ENCODE measurements around the gene DAB2IP.

DNA sequence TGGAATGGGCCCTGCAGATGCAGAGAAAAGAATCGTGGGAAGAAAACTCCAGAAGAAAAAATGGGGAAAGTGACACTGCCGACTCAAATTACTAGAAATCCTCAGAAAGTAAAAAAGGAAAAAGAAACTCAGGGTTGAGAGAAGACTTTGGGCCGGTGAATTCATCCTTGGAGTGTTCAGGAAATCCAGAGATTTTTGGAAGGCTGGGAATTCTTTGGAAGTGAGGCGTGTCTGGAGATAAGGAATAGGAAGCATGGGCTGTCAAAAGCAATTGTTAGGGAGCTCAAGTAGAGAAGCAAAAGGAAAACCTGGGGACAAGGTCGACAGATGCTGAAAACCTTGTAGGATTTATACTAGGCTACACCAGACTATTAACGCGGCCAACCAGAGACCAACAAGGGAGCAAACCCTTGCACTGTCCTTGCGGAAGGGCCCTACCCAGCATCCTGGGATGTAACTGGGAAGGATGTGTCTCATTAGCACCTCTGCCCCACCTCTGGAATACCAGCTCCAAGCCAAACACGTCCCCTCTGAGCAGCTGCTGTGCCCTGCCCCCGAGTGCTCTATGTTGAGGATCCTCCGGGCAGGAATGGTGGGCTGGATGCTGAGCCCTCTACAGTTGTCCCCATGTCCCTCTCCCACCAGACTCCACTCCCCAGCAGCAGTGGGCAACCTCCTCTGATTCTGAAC, 11.6 kb downstream of the DAB2IP start:
- TF ChIP-seq, protein P1, sequence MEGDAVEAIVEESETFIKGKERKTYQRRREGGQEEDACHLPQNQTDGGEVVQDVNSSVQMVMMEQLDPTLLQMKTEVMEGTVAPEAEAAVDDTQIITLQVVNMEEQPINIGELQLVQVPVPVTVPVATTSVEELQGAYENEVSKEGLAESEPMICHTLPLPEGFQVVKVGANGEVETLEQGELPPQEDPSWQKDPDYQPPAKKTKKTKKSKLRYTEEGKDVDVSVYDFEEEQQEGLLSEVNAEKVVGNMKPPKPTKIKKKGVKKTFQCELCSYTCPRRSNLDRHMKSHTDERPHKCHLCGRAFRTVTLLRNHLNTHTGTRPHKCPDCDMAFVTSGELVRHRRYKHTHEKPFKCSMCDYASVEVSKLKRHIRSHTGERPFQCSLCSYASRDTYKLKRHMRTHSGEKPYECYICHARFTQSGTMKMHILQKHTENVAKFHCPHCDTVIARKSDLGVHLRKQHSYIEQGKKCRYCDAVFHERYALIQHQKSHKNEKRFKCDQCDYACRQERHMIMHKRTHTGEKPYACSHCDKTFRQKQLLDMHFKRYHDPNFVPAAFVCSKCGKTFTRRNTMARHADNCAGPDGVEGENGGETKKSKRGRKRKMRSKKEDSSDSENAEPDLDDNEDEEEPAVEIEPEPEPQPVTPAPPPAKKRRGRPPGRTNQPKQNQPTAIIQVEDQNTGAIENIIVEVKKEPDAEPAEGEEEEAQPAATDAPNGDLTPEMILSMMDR (IDR thresholded peaks at IDR 0.05), result no peak
- TF ChIP-seq POLR2AphosphoS5 (IDR thresholded peaks at IDR 0.05) (no peak), EP300 (IDR thresholded peaks at IDR 0.05) (no peak), POLR2A (IDR thresholded peaks at IDR 0.05) (no peak)

Measured in upper lobe of left lung (tissue), 4 donors.